BLaER1 treated with 17β-estradiol and CSF1 and Interleukin-3, amounts not matched to agents 10 nM and 100 nM (cell line): Measurements from ENCODE around the gene DUSP10.
A peak's percentile ranks its signal among the peaks of the same experiment; 100 is the strongest.

Experiments used
- H3K27ac ChIP-seq, 11 experiments: shearing (Covaris generic); formaldehyde crosslinking; 2 replicates each; pipeline ENCODE4 v1.8.1; 2022
- H3K27me3 ChIP-seq, 11 experiments: shearing (Covaris generic); formaldehyde crosslinking; 2 replicates each; pipeline ENCODE4 v1.8.1; 2022
- H3K36me3 ChIP-seq, 11 experiments: shearing (Covaris generic); formaldehyde crosslinking; 2 replicates each; pipeline ENCODE4 v1.8.1; 2022
- H3K4me1 ChIP-seq, 10 experiments: shearing (Covaris generic); formaldehyde crosslinking; 2 replicates each; pipeline ENCODE4 v1.8.1; 2022
- H3K4me2 ChIP-seq, 11 experiments: shearing (Covaris generic); formaldehyde crosslinking; 2 replicates each; pipeline ENCODE4 v1.8.1; 2022
- H3K4me3 ChIP-seq, 10 experiments: shearing (Covaris generic); formaldehyde crosslinking; 2 replicates each; pipeline ENCODE4 v1.8.1; 2022
- H3K9ac ChIP-seq, 11 experiments: shearing (Covaris generic); formaldehyde crosslinking; 2 replicates each; pipeline ENCODE4 v1.8.1; 2022
- H3K9me3 ChIP-seq, 11 experiments: shearing (Covaris generic); formaldehyde crosslinking; replicated peaks in 1 of 11; 2 replicates each; pipeline ENCODE4 v1.8.1; 2022
- H4K20me1 ChIP-seq, 11 experiments: shearing (Covaris generic); formaldehyde crosslinking; 2 replicates each; pipeline ENCODE4 v1.8.1; 2022
- Cebpa-rat ChIP-seq, 11 experiments: shearing (Covaris generic); IDR thresholded peaks; 2 replicates each; pipeline ENCODE4 v1.8.1; 2022

Gene DUSP10

GRCh38 chr1:221723018-221723847, 18.7 kb downstream of the DUSP10 start:
- peaks cover 13 to 33% (median 27%) of the 10 kb centered on the region in 11 experiments for H3K9me3 ChIP-seq

GRCh38 chr1:221722254-221723017, 19.5 kb downstream of the DUSP10 start:
- TF ChIP-seq Cebpa-rat (IDR thresholded peaks at IDR 0.05): no peak
- H3K27me3 ChIP-seq: no peaks in the 10 kb centered on the region
- H3K27ac ChIP-seq: peak overlapping the region in 1 of 11 experiments; percentile 18; a peak in 1 of 22 replicates
- peaks cover 0 to 98% (median 30%) of the 10 kb centered on the region in 10 experiments; a peak in 16 of 20 replicates for H3K4me1 ChIP-seq
- no peak overlapping the region for H3K9ac ChIP-seq
- H3K9me3 ChIP-seq: peaks cover 13 to 33% (median 27%) of the 10 kb centered on the region in 11 experiments
- H3K4me2 ChIP-seq: peak overlapping the region in 2 of 11 experiments; percentile 73 to 74; a peak in 4 of 22 replicates
- peaks cover 0 to 51% (median 0%) of the 10 kb centered on the region in 11 experiments; a peak in 6 of 22 replicates for H4K20me1 ChIP-seq
- no peak overlapping the region for H3K4me3 ChIP-seq
- H3K36me3 ChIP-seq: peaks cover 14 to 64% (median 35%) of the 10 kb centered on the region in 11 experiments; a peak in 21 of 22 replicates

More at GRCh38 chr1:221723018-221723847, 18.7 kb downstream of the DUSP10 start:
- no peak for TF ChIP-seq Cebpa-rat (IDR thresholded peaks at IDR 0.05)
- no peaks in the 10 kb centered on the region for H3K27me3 ChIP-seq
- H4K20me1 ChIP-seq: peaks cover 0 to 54% (median 0%) of the 10 kb centered on the region in 11 experiments; a peak in 6 of 22 replicates
- H3K27ac ChIP-seq: no peak overlapping the region
- peaks cover 0 to 100% (median 29%) of the 10 kb centered on the region in 10 experiments; a peak in 16 of 20 replicates for H3K4me1 ChIP-seq
- peaks cover 14 to 68% (median 40%) of the 10 kb centered on the region in 11 experiments for H3K36me3 ChIP-seq
- H3K9ac ChIP-seq: no peak overlapping the region
- no peak overlapping the region for H3K4me3 ChIP-seq
- peak overlapping the region in 2 of 11 experiments; percentile 73 to 74; a peak in 4 of 22 replicates for H3K4me2 ChIP-seq

GRCh38 chr1:221720545-221720944, 21.3 kb downstream of the DUSP10 start:
- Histone ChIP-seq H4K20me1 (peaks cover 0 to 53% (median 0%) of the 10 kb centered on the region in 11 experiments; a peak in 6 of 22 replicates), H3K9me3 (peaks cover 13 to 33% (median 27%) of the 10 kb centered on the region in 11 experiments), H3K4me1 (peaks cover 0 to 98% (median 26%) of the 10 kb centered on the region in 10 experiments; a peak in 16 of 20 replicates), H3K27me3 (no peaks in the 10 kb centered on the region), H3K4me3 (no peak overlapping the region), H3K4me2 (peak overlapping the region in 2 of 11 experiments; percentile 90 to 91; a peak in 2 of 22 replicates), H3K36me3 (peaks cover 14 to 53% (median 32%) of the 10 kb centered on the region in 11 experiments), H3K27ac (no peak overlapping the region), H3K9ac (no peak overlapping the region)
- no peak for TF ChIP-seq Cebpa-rat (IDR thresholded peaks at IDR 0.05)

GRCh38 chr1:221719987-221720386, 21.9 kb downstream of the DUSP10 start:
- H3K9ac ChIP-seq: no peak overlapping the region
- H3K4me2 ChIP-seq: peak overlapping the region in 4 of 11 experiments; percentile 65 to 91 (median 82); a peak in 7 of 22 replicates
- no peak overlapping the region for H3K4me3 ChIP-seq
- peaks cover 0 to 98% (median 27%) of the 10 kb centered on the region in 10 experiments; a peak in 16 of 20 replicates for H3K4me1 ChIP-seq
- peaks cover 13 to 36% (median 28%) of the 10 kb centered on the region in 11 experiments for H3K9me3 ChIP-seq
- H3K36me3 ChIP-seq: peaks cover 14 to 49% (median 31%) of the 10 kb centered on the region in 11 experiments
- no peaks in the 10 kb centered on the region for H3K27me3 ChIP-seq
- peaks cover 0 to 52% (median 0%) of the 10 kb centered on the region in 11 experiments; a peak in 6 of 22 replicates for H4K20me1 ChIP-seq
- TF ChIP-seq Cebpa-rat (IDR thresholded peaks at IDR 0.05): no peak
- H3K27ac ChIP-seq: peak overlapping the region in 2 of 11 experiments; percentile 41 to 44; a peak in 3 of 22 replicates

- Histone ChIP-seq H3K9me3 (peaks cover 13 to 36% (median 28%) of the 10 kb centered on the region in 11 experiments), H3K27ac (peak overlapping the region in 6 of 11 experiments; percentile 3 to 49 (median 40); a peak in 8 of 22 replicates), H3K36me3 (peaks cover 19 to 48% (median 29%) of the 10 kb centered on the region in 11 experiments), H3K4me1 (peaks cover 4 to 98% (median 29%) of the 10 kb centered on the region in 10 experiments; a peak in 17 of 20 replicates), H3K27me3 (no peaks in the 10 kb centered on the region), H4K20me1 (peaks cover 0 to 45% (median 0%) of the 10 kb centered on the region in 11 experiments; a peak in 6 of 22 replicates), H3K9ac (0 out of 22 replicates have a peak overlapping the region, but pooled peaks of 1 of the 11 experiments have one; percentile 20), H3K4me2 (peak overlapping the region in 8 of 11 experiments; percentile 2 to 91 (median 62); a peak in 14 of 22 replicates), H3K4me3 (no peak overlapping the region)
- no peak for TF ChIP-seq Cebpa-rat (IDR thresholded peaks at IDR 0.05)
These were observed 22.7 kb downstream of the DUSP10 start for GRCh38 chr1:221719278-221719597.

GRCh38 chr1:221718381-221719277, 23.3 kb downstream of the DUSP10 start:
- H3K36me3 ChIP-seq: peaks cover 15 to 44% (median 24%) of the 10 kb centered on the region in 11 experiments
- H3K9me3 ChIP-seq: peaks cover 7 to 33% (median 24%) of the 10 kb centered on the region in 11 experiments
- H3K4me2 ChIP-seq: peak overlapping the region in 8 of 11 experiments; percentile 2 to 91 (median 62); a peak in 15 of 22 replicates
- H3K4me1 ChIP-seq: peaks cover 10 to 98% (median 35%) of the 10 kb centered on the region in 10 experiments
- TF ChIP-seq Cebpa-rat (IDR thresholded peaks at IDR 0.05): no peak
- peak overlapping the region in 6 of 11 experiments; percentile 3 to 49 (median 40); a peak in 7 of 22 replicates for H3K27ac ChIP-seq
- no peak overlapping the region for H3K4me3 ChIP-seq
- no peaks in the 10 kb centered on the region for H3K27me3 ChIP-seq
- peaks cover 0 to 40% (median 0%) of the 10 kb centered on the region in 11 experiments; a peak in 6 of 22 replicates for H4K20me1 ChIP-seq
- H3K9ac ChIP-seq: 0 out of 22 replicates have a peak overlapping the region, but pooled peaks of 1 of the 11 experiments have one; percentile 1

GRCh38 chr1:221717485-221717853, 24.4 kb downstream of the DUSP10 start:
- H3K9me3 ChIP-seq: peaks cover 0 to 21% (median 13%) of the 10 kb centered on the region in 11 experiments; a peak in 17 of 22 replicates
- peak overlapping the region in 2 of 11 experiments; percentile 83 to 86; a peak in 3 of 22 replicates for H3K4me2 ChIP-seq
- no peak overlapping the region; a peak in 1 of 22 replicates for H3K27ac ChIP-seq
- H3K36me3 ChIP-seq: peaks cover 7 to 32% (median 20%) of the 10 kb centered on the region in 11 experiments; a peak in 19 of 22 replicates
- no peak overlapping the region for H3K4me3 ChIP-seq
- no peak for TF ChIP-seq Cebpa-rat (IDR thresholded peaks at IDR 0.05)
- peaks cover 21 to 98% (median 46%) of the 10 kb centered on the region in 10 experiments for H3K4me1 ChIP-seq
- peaks cover 0 to 30% (median 0%) of the 10 kb centered on the region in 11 experiments; a peak in 6 of 22 replicates for H4K20me1 ChIP-seq
- H3K27me3 ChIP-seq: no peaks in the 10 kb centered on the region
- no peak overlapping the region for H3K9ac ChIP-seq
